ENCODE results near the gene MORN5.

The MORN5 gene

GRCh38 chr9:122239722-122240121, 80.0 kb downstream of the MORN5 start:
- no peak for DNase-seq

- DNase-seq, result no peak
Observed at GRCh38 chr9:122244349-122244748, 84.6 kb downstream of the MORN5 start.

- no peak for DNase-seq
Observed at GRCh38 chr9:122246666-122247065, 87.0 kb downstream of the MORN5 start.

GRCh38 chr9:122248448-122248865, 88.7 kb downstream of the MORN5 start:
- DNase-seq, result no peak

Measured in NCI-H345 (cell line).